Endothelial cell of umbilical vein (primary cell): ENCODE results near the gene CTSW.

Source experiments
- GATA2 ChIP-seq: IDR thresholded peaks from 2 replicates; pipeline ENCODE4 v1.7.0; 2011; ENCODE audit warnings: low read depth, mild to moderate bottlenecking, moderate library complexity, mixed read lengths, low read length; ENCODE audit not compliant: insufficient read length, insufficient read depth
- TF ChIP-seq, protein P1 (sequence below), 2 donors: IDR thresholded peaks; 1 replicate in 1 of 2; 2 replicates in 1 of 2; pipeline ENCODE4 v1.5.1; 2011; ENCODE audit warnings: low read length in 2 of 2, mild to moderate bottlenecking in 2 of 2, moderate library complexity in 2 of 2, control low read depth in 1 of 2, inconsistent platforms in 1 of 2, low read depth in 1 of 2; ENCODE audit not compliant: insufficient read depth in 1 of 2; ENCODE audit errors: extremely low read depth in 1 of 2

DNA sequence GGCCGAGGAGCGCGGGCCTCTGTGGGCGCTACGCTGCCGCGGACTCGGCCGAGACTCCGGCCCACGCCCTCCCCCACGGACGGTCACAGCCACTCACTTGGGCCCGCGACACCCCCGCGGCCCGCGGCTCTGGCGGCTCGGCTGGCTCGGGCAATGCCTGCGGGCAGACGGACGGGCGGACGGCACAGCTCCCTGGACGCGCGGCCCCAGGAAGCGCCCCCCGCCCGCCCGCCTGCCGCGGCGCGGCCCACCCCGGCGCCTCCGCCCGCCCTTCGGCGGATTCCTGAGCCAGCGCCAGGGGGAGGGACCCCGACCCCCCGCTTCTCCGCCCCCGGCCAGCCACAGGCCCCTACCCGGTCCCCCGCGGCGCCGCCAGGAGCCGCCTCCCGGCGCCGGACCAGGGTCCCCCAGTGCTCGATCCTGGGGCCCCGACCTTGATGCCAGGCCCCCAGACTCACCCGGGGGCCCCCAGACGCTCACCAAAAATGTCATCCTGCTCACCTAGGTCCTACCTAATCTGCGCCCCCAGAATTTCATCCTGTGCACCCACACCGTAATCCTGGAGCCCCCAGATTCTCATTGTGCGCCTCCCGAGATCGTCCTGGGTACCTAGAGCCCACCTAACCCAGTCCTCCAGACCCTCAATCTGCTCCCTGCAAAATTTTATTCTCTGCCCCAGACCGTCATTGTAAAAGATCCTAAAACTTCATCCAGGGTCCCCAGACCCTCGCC, 6.9 kb upstream of the CTSW start, which contains the start of gene EFEMP2:
- TF ChIP-seq, protein P1, sequence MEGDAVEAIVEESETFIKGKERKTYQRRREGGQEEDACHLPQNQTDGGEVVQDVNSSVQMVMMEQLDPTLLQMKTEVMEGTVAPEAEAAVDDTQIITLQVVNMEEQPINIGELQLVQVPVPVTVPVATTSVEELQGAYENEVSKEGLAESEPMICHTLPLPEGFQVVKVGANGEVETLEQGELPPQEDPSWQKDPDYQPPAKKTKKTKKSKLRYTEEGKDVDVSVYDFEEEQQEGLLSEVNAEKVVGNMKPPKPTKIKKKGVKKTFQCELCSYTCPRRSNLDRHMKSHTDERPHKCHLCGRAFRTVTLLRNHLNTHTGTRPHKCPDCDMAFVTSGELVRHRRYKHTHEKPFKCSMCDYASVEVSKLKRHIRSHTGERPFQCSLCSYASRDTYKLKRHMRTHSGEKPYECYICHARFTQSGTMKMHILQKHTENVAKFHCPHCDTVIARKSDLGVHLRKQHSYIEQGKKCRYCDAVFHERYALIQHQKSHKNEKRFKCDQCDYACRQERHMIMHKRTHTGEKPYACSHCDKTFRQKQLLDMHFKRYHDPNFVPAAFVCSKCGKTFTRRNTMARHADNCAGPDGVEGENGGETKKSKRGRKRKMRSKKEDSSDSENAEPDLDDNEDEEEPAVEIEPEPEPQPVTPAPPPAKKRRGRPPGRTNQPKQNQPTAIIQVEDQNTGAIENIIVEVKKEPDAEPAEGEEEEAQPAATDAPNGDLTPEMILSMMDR (IDR thresholded peaks at IDR 0.05; ENCODE audit: extremely low read depth in 1 of 2, insufficient read depth in 1 of 2, low read depth in 1 of 2, low read length in 2 of 2), result no peak
- TF ChIP-seq GATA2, result no peak
